Measurements from ENCODE around the gene VSIR. TPM values are rescaled to one million over a fixed set of nuclear protein-coding genes. Genes with fewer than 3 reads are reported as not detected.

The VSIR gene
- total RNA-seq, 2 donors from 2014 or later: 41.2 to 42.8 TPM

- no peaks in the 10 kb centered on the region for H3K9me3 ChIP-seq
- no peak for TF ChIP-seq CTCF (IDR thresholded peaks at IDR 0.05)
- peak overlapping the region in 1 of 2 donors; percentile 48 for H3K9ac ChIP-seq (ENCODE audit: low read depth in 2 of 2, low read length in 2 of 2)
- H3K4me3 ChIP-seq: no peak overlapping the region
- no peak for DNase-seq
- peak overlapping the region; percentile 43 for H3K27ac ChIP-seq
- intact Hi-C loops (cut with DNase I): no loop called here
- H3K36me3 ChIP-seq: no peaks in the 10 kb centered on the region
- no peaks in the 10 kb centered on the region for H3K27me3 ChIP-seq
- peaks cover 8% of the 10 kb centered on the region for H3K4me1 ChIP-seq
Observed at GRCh38 chr10:71756311-71757191, 16.8 kb downstream of the VSIR start.

- no peaks in the 10 kb centered on the region for H3K36me3 ChIP-seq
- intact Hi-C loops (cut with DNase I): no loop called here
- no peak for TF ChIP-seq CTCF (IDR thresholded peaks at IDR 0.05)
- H3K27ac ChIP-seq: peak overlapping the region; percentile 36
- H3K9ac ChIP-seq (ENCODE audit: low read depth in 2 of 2, low read length in 2 of 2): no peak overlapping the region
- H3K4me3 ChIP-seq: no peak overlapping the region
- no peak for DNase-seq
- no peaks in the 10 kb centered on the region for H3K27me3 ChIP-seq
- H3K9me3 ChIP-seq: no peaks in the 10 kb centered on the region
- H3K4me1 ChIP-seq: peaks cover 6% of the 10 kb centered on the region
Observed at GRCh38 chr10:71755179-71755879, 18.0 kb downstream of the VSIR start.

GRCh38 chr10:71754562-71754961 is 18.8 kb downstream of the VSIR start:
- H3K27me3 ChIP-seq: no peaks in the 10 kb centered on the region
- TF ChIP-seq CTCF (IDR thresholded peaks at IDR 0.05): no peak
- peaks cover 7% of the 10 kb centered on the region for H3K4me1 ChIP-seq
- no peak overlapping the region for H3K9ac ChIP-seq (ENCODE audit: low read depth in 2 of 2, low read length in 2 of 2)
- H3K27ac ChIP-seq: no peak overlapping the region
- intact Hi-C loops (cut with DNase I): no loop called here
- no peak overlapping the region for H3K4me3 ChIP-seq
- H3K36me3 ChIP-seq: no peaks in the 10 kb centered on the region
- DNase-seq: no peak
- no peaks in the 10 kb centered on the region for H3K9me3 ChIP-seq

- TF ChIP-seq CTCF (IDR thresholded peaks at IDR 0.05): no peak
- intact Hi-C loops (cut with DNase I): no loop called here
- peak overlapping the region; percentile 7 for H3K27ac ChIP-seq
- no peaks in the 10 kb centered on the region for H3K9me3 ChIP-seq
- no peaks in the 10 kb centered on the region for H3K27me3 ChIP-seq
- H3K4me1 ChIP-seq: peaks cover 13% of the 10 kb centered on the region
- no peak overlapping the region for H3K4me3 ChIP-seq
- DNase-seq: no peak
- H3K9ac ChIP-seq (ENCODE audit: low read depth in 2 of 2, low read length in 2 of 2): no peak overlapping the region
- no peaks in the 10 kb centered on the region for H3K36me3 ChIP-seq
Observed at GRCh38 chr10:71753960-71754505, 19.3 kb downstream of the VSIR start.

GRCh38 chr10:71753091-71753959 is 20.0 kb downstream of the VSIR start:
- intact Hi-C loops (cut with DNase I): no loop called here
- no peak for TF ChIP-seq CTCF (IDR thresholded peaks at IDR 0.05)
- Histone ChIP-seq H3K27ac (peak overlapping the region; percentile 7), H3K4me1 (peaks cover 20% of the 10 kb centered on the region), H3K27me3 (no peaks in the 10 kb centered on the region), H3K36me3 (no peaks in the 10 kb centered on the region), H3K9ac (ENCODE audit: low read depth in 2 of 2, low read length in 2 of 2) (peak overlapping the region in 1 of 2 donors; percentile 54), H3K9me3 (no peaks in the 10 kb centered on the region), H3K4me3 (no peak overlapping the region)
- peak; percentile 63 for DNase-seq

Measured in colonic mucosa (tissue), 4 donors.